Stimulated activated CD4-positive, alpha-beta T cell treated with anti-CD3 and anti-CD28 coated beads, Interleukin-1b, Interleukin-23, amount 100 ng/mL, for 1 hour (primary cell): Measurements from ENCODE around the gene MCF2L.
"Not testable (repeated sequence)": the region's sequence is repeated elsewhere in the genome, so short reads cannot be mapped to it uniquely, and the experiment has no call there.

Source experiments
- DNase-seq, 2 donors: peaks; one replicate each; pipeline ENCODE4 v3.0.0-alpha.2; 2020; ENCODE audit warnings: low read depth in 2 of 2

Gene MCF2L, protein sequence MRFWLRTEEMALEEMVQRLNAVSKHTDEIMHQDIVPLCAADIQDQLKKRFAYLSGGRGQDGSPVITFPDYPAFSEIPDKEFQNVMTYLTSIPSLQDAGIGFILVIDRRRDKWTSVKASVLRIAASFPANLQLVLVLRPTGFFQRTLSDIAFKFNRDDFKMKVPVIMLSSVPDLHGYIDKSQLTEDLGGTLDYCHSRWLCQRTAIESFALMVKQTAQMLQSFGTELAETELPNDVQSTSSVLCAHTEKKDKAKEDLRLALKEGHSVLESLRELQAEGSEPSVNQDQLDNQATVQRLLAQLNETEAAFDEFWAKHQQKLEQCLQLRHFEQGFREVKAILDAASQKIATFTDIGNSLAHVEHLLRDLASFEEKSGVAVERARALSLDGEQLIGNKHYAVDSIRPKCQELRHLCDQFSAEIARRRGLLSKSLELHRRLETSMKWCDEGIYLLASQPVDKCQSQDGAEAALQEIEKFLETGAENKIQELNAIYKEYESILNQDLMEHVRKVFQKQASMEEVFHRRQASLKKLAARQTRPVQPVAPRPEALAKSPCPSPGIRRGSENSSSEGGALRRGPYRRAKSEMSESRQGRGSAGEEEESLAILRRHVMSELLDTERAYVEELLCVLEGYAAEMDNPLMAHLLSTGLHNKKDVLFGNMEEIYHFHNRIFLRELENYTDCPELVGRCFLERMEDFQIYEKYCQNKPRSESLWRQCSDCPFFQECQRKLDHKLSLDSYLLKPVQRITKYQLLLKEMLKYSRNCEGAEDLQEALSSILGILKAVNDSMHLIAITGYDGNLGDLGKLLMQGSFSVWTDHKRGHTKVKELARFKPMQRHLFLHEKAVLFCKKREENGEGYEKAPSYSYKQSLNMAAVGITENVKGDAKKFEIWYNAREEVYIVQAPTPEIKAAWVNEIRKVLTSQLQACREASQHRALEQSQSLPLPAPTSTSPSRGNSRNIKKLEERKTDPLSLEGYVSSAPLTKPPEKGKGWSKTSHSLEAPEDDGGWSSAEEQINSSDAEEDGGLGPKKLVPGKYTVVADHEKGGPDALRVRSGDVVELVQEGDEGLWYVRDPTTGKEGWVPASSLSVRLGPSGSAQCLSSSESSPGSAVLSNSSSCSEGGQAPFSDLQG

DNA sequence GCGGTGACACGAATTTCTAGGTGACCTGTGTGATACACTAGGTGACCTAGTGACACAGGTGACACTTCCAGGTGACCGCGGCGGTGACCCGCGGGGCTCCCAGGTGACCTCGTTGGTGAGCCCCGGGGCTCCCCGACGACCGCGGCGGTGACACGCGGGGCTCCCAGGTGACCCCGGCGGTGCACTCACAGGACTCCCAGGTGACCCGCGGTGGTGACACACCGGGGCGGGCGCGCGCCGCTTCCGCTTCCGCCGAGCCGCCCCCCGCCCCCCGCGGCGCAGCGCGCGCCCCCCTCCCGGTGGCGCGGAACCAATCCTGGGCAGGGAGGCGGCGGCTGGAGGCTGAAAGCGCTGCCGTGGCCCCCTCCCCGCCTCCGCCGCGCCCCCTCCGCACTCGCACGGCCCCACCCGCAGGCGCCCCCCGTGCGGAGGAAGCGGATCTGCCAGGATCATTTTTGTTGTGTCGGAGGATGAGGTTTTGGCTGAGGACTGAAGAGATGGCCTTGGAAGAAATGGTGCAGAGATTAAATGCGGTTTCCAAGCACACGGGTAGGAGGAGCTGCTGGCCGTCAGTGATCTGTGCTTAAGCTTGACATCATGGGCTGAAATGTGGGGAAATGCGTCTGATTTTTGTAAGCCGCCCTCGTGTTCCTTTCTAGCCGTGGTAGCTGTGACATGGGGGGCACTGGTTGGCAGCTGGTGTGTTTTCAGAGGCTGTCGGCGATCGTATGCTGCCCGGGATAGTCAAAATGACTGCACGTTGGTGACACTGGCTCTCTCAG, at the start of gene MCF2L:
MCF2L (plus strand) TSS at position 305 of the 782 bp plus-strand sequence; CDS start at position 471, 166 bp downstream.
- DNase-seq = peak; percentile 12 to 24

- no peak for DNase-seq
Measured at GRCh38 chr13:112923962-112924361, 45.1 kb upstream of the MCF2L start.

DNA sequence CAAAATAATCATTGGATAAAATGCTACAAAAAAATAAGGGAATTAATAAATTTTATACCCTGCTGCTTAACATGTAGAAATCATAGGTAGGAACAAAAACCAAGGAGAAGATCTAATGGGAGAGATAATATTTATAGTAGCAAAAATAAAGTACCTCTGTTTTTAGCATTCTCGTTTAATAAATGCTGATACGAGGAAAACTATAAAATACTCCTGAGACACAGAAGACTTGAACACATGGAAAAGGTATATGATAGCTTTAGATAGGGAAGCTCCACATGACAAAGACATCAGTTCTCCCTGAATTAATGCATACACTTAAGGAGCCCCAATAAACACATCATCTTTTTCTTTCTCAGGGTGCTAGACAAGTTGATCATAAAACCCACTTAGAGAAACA, 44.6 kb upstream of the MCF2L start:
- DNase-seq = no peak

DNA sequence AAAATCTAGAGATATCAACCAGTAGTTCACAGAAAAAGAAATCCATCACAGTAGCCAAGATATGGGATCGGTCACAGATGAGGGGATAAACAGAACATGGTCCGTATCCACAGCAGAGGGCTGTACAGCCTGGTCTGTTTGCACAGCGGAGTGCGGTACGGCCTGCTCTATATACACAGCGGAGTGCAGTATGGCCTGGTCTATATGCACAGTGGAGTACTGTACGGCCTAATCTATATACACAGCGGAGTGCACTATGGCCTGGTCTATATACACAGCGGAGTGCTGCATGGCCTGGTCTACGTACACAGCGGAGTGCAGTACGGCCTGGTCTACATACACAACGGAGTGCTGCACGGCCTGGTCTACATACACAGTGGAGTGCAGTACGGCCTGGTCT, 43.0 kb upstream of the MCF2L start:
- no peak for DNase-seq

- DNase-seq = no peak
Measured at GRCh38 chr13:112926993-112927392, 42.0 kb upstream of the MCF2L start.

DNA sequence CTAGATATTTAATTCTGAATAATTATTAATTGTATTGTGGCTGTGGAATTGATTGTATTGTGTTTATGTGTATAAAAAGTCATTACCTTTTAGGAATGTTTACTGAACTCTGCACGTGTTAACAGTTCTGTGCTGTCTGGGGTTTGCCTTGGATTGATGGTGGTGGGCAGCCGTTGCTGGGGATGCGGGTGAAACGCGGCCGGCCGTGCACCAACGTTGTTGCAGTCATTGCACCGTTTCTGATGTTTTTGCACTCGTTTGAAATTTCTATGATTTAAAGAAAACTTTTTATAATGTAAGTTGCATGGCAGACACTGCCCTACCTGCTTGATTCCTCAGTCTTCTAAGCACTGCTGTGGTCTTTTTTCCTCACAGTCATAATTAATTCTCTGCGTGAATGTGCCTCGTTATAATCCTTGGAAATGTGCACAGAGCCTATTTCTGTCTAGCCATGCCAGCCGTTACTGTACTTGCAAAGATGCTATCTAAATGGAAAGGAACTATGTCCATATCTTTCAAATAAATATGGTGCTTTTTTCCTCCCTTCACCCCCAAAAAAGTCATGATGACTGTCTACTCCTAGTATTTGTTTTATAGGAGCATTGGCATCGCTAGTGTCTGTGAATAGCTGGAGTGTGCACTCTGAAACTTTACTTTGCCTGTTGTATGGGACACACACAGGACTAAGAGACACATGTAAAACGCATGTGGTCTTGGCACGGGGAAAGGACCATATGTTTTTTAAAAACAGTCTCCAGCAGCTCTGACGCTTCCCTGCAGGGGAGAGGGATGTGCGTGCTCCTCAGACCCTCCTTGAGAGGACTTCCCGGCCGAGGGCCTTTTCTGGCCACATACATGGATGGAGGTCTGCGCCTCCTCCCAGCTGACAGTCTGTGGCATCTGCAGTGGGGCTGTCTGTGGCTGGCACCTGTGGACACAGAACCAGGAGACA, 40.7 kb upstream of the MCF2L start:
- no peak for DNase-seq

DNA sequence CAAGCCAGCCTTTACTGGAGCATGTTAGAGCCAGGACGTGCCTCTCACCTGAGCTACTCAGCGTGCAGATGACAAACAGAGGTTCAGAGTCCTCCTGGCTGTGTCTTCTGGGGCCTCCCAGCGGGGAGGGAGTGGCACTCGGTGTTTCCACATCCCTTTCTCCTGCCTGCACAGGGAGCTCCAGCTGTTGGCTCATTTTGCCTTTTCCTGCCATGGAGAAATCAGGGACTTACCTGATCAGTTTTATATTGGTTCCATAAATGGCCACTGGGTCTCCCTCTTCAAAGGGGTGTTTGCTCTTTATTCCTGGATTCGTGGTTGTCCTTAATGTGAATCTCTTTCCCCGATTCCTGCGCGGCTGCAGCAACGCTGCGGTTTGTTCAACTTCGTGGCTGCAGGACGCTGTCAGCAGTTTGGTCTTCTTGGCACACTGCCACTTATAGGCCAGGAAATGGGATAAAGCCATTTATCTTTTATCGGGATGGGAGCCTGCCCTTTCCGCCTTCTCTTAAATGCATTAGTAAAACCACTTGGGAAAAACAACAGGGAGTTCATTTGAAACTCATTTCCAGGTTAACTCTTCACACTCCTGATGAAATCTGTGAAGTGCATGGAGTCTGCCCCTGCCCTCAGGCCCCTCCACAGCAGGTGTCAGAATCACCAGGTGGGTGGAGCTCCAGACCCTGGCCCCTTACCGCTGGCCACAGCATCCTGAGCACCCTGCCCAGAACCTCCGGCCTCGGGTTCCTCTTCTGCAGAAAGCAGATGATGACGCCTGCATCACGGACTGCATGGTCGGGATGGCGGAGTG, 39.8 kb upstream of the MCF2L start:
- DNase-seq = no peak

- DNase-seq = no peak
Measured at GRCh38 chr13:112929783-112930055, 39.3 kb upstream of the MCF2L start.

GRCh38 chr13:112930192-112930591, 38.8 kb upstream of the MCF2L start:
- DNase-seq = no peak

GRCh38 chr13:112931028-112931934, 37.7 kb upstream of the MCF2L start:
- no peak for DNase-seq

GRCh38 chr13:112932971-112933370, 36.0 kb upstream of the MCF2L start:
- DNase-seq = no peak

- no peak for DNase-seq
Measured at GRCh38 chr13:112933649-112934048, 35.4 kb upstream of the MCF2L start.

GRCh38 chr13:112934078-112934477, 34.9 kb upstream of the MCF2L start:
- DNase-seq = no peak

DNA sequence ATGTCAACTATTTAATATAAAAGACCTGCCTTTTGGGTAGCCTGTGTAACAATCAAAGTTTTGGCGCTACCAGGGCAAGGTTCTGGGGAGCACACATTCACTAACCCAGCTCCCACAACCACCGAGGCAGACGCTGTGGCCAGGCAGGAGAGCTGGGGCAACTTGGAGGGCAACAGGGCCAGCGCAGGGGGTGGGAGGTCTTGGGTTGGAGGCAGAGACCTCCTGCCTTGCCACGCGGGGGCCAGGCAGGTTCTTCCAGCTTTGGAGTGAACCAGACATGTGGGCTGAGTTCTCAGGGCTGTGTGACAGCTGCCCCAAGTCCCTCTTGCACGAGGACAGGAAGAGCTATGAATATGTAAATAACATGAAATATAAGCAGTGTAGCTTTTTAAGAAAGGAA, 30.3 kb upstream of the MCF2L start:
- no peak for DNase-seq

DNA sequence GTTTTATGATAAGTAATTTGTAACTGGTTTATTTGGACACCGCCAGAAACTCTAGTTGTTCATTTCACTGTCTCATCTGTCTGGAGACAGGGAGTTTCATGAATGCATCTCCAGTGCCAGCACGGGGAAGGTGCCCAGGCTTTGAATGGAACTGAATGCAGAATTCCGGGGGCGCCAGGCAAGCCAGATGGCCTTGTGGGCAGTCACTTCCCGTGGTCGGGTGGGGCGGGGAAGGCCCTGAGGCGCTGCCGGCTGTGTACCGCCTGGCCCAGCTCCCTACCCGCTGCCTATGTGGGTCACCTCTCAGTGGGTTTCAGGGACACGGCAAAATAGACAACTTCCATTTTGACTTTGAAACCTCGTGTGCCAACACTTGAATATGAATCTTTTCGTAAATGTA, 28.8 kb upstream of the MCF2L start:
- DNase-seq = no peak

GRCh38 chr13:112941349-112941748, 27.7 kb upstream of the MCF2L start:
- no peak for DNase-seq

- DNase-seq = not testable (repeated sequence)
Measured at GRCh38 chr13:112941765-112942164, 27.2 kb upstream of the MCF2L start.

DNA sequence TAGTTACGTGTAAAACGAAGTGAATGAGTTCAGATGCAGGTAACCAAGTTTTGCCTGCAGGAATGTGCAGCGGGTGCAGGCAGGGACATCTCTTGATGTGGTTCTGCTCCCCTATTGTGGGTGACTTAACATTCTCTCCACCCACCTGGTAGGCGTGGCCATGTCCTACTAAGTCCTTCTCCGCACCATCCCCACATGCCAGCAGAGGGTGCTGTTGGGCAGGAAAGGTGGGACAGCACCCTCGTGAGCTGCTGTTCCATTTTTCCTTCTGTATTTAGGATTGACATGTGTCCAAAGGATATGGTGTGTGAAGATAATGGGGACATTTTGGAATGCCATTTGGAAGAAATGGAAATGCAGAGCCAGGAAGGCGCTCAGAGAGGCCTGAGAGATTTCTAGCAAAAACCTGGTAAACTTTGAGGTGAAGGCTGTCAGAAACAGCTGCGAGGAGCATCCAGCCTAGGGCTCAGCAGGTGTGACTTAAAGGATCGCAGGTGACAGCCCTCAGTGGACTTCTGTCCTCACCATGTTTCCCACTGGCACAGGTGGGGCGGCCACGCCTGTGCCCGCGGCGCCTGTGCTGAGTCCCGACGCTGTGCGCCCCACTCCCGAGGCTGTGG, 26.2 kb upstream of the MCF2L start:
- peak; percentile 89 to 97 for DNase-seq
